HT1080 (cell line): Measurements from ENCODE around the gene RAD51B. TPM values are rescaled to one million over a fixed set of nuclear protein-coding genes. Genes with fewer than 3 reads are reported as not detected.

Experiments
- DNase-seq: peaks from one replicate; pipeline ENCODE4 v3.0.0-alpha.2; 2015; ENCODE audit warnings: low read depth
- total RNA-seq: library from RNA; depleted of rRNA; stranded (reverse); fragments of >200 nt; shearing (Covaris generic); gene quantifications from 2 replicates; pipeline ENCODE4 v1.2.3, GENCODE V29; 2014

The RAD51B gene
- total RNA-seq, 1 experiment from 2014 or later, result 8.5 TPM

GRCh38 chr14:68143341-68143841 lies 323.8 kb downstream of the RAD51B start:
- peak; percentile 34 for DNase-seq

DNA sequence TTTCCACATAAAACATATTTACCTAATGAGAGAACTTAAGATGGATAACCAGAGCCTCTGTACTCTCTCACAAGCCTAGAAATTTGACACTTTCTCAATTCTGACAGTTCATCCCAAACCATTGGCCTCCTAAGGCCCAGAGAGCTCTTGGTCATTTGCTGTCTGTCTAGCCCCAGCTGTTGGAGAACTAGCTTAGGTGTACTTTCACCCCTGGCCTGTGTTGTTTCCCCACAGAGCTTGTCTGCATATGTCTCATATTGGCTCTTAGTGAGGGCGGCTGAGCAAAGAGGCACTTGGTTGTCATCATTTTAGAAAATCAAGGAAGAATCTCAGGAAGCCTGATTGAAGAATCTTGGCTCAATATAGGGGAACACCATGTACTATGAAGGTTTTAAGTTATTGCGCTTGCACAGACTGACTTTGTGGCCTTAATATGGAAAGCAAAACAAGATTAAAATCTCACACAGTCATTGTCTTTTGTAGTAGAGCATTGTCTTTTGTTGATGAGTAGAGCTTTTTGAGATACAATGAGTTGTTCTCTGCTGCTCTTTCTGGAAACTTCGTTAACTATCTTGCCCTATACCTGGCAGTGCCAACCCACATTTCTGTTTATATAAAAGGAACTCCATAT lies 324.6 kb downstream of the RAD51B start:
- peak; percentile 8 for DNase-seq

DNA sequence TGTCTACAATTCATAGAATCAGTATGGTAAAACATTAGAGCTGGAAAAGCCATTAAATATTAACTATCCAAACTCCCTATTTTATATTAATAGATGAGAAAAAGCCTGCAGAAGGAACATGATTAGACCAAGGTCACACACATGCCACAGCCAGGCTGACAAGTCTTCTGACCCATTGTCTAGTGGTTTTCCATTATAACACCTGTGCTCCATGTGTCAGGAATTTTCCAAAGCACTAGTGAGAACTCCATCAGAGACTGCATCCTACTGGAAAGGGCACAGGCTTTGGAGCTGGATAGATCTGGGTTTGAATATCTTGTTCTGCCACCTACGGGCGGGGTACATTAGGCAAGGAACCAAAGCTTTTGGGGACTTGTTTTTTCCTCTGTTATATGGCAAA lies 325.5 kb downstream of the RAD51B start:
- DNase-seq, result peak; percentile 15

DNA sequence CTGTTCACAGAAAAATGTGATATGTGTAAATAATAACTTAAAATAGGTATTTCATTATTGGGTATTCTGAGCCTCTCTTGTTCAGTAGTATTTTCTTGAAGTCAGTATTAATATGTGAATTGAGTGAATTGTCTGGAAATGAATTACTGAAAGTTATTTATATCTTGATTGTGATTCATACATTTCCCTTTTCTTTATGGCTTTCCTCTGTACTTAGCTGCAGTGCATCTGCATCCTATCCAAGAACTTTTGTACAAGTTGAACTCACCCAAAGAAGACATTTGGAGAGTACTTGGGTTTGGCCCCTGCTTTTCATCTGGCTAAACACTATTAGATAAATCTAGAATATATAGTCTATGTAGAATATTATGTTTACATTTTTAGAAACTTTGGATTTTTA lies 326.0 kb downstream of the RAD51B start:
- peak; percentile 44 for DNase-seq

DNA sequence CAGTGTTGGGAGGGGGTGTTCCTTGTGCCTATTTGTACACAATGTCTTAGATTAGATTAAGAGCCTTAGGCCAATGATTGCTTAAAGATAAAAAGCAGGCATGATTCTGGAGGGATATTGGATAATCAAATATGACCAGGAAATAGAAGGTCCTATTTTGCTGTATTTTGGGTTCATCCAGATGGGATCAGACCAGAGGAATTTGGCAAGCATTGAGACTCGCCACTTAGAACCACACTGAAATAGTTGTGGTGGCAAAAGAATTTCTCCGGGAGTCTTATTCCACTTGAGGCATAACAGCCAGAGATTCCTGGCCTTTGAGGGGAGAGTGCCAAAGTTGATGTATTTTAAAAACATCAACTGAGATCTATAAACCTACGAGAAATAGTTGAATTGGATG lies 327.2 kb downstream of the RAD51B start:
- DNase-seq, result peak; percentile 93

DNA sequence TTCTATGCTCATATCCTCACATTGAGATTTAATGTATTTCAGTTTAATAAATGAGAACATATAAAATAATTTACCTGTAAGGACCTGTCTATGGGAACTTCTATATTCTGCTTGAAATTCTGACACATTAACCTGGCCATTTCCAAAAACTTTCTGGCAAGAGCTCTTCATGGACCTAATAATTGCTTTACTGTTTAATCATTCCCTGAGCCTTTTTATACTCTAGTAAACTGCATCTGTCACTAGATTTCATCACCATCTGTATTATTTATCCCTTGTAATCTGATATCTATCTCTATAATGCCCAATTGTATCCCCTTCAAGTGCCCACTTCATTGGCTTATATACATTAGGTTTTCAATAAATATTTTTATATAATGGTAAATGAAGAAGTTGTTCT lies 327.7 kb downstream of the RAD51B start:
- no peak for DNase-seq

DNA sequence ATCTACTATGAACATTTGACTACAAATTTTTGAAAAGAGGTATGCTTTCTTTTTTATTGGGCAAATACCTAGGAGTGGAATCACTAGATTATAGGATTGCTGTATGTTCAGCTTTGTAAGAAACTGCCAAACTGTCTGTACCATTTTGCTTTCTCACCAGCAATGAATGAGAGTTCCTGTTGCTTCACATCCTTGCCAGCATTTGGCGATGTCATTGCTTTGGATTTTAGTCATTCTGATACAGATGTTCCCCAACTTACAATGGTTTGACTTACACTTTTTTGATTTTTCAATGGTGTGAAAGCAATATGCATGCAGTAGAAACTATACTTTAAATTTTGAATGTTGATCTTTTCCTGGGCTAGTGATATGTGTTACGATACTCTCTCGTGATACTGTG lies 328.7 kb downstream of the RAD51B start:
- DNase-seq, result peak; percentile 40

DNA sequence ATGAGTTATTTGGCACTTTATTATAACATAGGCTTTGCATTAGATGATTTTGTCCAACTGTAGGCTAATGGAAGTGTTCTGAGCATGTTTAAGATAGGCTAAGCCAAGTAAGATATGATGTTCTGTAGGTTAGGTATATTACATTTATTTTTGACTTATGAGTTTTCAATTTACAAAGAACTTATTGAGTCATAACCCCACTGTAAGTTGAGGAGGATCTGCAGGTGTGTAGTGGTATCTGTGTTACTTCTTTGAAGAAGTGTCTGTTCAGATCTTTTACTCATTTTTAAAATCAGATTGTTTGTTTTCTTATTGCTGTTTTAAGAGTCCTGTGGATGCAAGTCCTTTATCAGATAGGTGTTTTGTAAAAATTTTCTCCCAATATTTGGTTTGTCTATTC lies 329.2 kb downstream of the RAD51B start:
- no peak for DNase-seq

DNA sequence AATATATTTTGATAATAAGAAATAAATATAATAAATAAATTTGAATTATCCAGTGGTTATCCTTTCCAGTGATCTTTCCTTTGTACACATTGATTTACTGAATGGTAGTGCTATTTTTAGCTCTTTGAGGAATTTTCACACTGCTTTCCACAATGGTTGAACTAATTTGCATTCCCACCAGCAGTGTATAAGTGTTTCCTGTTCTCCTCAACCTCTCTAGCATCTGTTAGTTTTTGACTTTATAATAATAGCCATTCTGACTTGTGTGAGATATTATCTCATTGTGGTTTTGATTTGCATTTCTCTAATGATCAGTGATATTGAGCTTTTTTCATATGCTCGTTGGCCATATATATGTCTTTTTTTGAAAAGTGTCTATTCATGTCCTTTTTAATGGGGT lies 333.7 kb downstream of the RAD51B start:
- DNase-seq, result no peak

GRCh38 chr14:68154275-68154674 lies 334.7 kb downstream of the RAD51B start:
- no peak for DNase-seq

DNA sequence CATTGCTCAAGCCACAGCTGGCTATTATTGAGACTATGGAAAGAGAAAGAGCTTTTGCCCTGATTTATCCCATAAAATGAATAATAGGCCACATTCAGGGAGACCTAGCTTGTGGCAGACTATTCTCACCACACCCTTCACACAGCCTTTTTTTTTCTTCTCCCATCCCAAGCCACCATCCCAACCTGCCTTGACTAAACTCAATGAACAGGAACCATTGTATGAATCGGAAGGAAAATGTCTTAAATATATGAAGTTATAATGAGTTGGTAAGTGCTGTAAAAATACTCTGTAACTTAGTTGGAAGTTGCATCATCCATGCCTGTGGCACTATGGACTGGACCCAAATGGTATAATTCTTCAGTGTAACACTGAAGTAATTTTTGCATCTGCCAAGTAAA lies 338.4 kb downstream of the RAD51B start:
- DNase-seq, result no peak

DNA sequence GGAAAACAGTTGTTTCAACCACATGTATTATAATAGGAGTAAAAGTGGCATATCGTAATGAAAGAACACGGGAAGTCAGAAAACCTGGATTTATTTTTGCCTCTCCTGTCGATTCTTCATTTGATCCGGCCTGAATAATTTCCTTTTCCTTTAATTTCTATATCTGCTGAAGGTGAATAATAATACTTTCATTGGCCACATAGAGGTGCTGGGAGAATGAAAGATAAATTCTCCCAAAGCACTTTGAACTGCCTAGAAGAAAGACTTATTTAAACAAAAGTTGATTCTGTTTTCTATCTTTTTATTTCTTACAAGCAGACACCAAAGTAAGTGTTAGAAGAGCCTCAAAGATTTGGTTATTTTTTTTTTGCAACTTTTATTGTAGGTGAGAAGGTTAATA lies 339.1 kb downstream of the RAD51B start:
- no peak for DNase-seq

DNA sequence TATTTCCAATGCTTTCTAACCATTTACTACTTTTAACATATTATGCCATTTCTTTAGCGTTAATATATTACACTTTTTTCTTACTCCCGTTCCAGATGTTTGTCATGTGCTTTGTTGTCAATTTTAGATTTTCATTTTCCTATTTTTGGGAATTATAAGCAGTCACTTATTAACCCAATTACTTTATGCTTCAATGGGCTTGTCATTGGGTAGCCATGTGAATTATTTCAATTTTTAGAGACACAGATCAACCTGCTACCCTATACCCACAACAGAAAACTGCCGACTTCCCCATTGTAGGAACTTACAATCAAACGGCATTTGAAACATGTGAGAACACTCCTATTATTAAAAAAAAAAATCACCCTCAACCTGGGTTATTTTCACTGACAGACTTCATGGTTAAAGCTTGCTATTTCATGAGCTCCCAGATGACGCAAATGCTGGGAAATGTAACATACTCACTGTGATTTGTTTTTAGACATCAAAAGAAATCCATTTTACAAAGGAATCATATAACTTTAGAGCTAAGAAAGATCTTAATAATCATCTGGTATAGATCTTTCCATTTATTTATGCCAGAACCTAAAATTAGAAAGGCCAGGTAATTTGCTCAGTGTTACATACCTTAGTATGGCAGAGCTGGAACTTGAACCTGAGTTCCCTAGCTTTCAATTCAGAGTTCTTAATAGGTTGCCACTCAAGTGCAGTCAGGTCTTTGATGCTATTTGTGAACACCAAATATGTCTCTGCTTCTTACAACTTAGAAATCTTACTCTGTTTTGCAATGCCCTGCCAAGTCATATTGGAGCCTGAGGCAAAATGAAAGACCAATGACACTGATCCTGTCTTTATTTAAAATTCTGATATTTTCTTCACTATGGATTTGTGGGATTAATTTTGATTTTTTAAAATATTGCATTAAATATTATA lies 340.4 kb downstream of the RAD51B start:
- no peak for DNase-seq

GRCh38 chr14:68160779-68161546 lies 341.4 kb downstream of the RAD51B start:
- no peak for DNase-seq

DNA sequence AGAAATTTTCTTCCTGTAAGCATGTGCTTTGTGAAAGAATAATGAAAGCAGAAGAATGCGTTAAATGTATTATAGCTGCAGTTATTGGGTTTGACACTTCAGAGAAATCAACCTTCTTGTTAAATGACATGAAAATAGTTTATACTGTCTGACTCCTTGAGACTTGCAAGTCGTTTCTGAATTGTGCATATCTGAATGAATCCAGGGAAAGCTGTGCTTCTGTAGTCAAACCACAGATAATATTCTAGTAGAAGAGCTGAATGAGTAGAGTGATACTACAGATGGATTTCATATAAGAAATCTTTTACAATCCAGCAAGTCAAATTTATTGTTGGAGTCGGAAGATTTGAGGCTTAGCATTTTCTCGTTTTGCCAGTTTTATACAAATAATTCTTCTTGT lies 343.3 kb downstream of the RAD51B start:
- no peak for DNase-seq

GRCh38 chr14:68164711-68165113 lies 345.1 kb downstream of the RAD51B start:
- no peak for DNase-seq

DNA sequence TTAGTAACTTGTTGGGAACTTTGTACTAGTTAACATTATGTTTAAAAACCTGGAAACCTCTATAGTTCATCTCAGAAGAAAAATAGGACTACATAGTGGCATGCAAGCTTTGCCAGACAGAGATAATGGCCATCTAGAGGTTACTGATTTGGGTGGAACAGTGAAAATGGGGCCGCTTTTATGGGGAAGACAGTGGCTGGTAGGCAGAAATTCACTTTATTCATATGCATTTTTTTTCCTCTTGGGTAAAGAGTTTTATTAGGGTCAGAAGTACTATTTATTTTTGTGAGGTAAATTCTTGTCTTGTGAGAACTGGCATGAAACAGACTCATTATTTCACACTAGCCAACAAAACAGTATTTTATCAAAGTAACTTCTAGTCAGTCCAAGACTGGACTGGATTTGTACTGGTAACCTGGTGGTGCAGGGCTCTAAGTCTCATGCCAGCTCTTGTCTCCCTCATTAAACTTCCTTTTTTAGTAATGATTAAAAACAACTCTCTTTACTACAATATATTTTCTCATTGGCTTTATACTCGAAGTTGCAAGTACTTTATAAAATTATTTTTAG lies 345.8 kb downstream of the RAD51B start:
- no peak for DNase-seq

- no peak for DNase-seq
Measured at GRCh38 chr14:68166731-68167382, 347.3 kb downstream of the RAD51B start.

GRCh38 chr14:68167383-68168087 lies 348.0 kb downstream of the RAD51B start:
- DNase-seq, result no peak

GRCh38 chr14:68168460-68169109 lies 349.0 kb downstream of the RAD51B start:
- no peak for DNase-seq
